Posterior vena cava (tissue), 2 donors: ENCODE measurements around the gene HOXB7. TPM values are rescaled to one million over a fixed set of nuclear protein-coding genes. Genes with fewer than 3 reads are reported as not detected.

ENCODE experiments used
- DNase-seq: peaks from one replicate; pipeline ENCODE4 v3.0.0-alpha.2; 2020; ENCODE audit warnings: low spot score
- intact Hi-C, 2 donors: fragments of 100-400 bp; cut with DNase I; formaldehyde crosslinking; loops; one replicate each; pipeline versions ENCODE4 v1.14.1 to v1.14.2; 2022 to 2023
- microRNA-seq, 2 donors: library from miRNA; unstranded; fragments of <30 nt; microRNA quantifications; one replicate each; pipeline ENCODE4 v1.2.0, GENCODE V29; 2020 to 2021; ENCODE audit warnings: borderline microRNAs expressed in 2 of 2
- total RNA-seq, 2 donors: library from RNA; stranded (reverse); fragmentation: NEBNext Ultra II Directional; extraction: Animal tissue kit (Norgen Biotek cat#: 25700); gene quantifications; one replicate each; pipeline ENCODE4 v1.2.1, GENCODE V29; 2021
- donor health status: DM: yes; HTN: yes; CAD: no.
- donor health status: DM: yes; HTN: yes; CAD: no.

HOXB7 gene
- total RNA-seq, 2 donors from 2014 or later = 8.0 to 11.1 TPM

DNA sequence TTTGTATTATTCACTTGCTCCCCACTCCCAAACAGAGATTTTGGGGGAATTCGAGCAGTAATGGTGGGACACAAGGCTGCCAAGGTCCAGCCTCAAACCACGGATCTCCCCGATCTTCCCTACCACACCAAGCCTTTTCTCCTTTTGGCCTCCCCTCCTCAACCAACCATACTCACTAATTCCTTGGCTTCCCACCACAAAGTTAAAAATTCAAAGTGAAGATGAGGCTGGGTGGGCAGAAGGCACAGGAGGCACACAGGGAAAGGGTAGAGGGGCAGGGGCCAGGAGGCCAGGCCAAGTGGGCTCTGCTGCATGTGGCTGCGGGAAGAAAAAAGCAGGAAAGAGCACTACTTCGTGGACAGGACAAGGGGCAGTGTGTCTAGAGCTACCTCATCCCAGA, 47.9 kb downstream of the HOXB7 start:
- intact Hi-C loops = no loop called here
- no peak for DNase-seq

DNA sequence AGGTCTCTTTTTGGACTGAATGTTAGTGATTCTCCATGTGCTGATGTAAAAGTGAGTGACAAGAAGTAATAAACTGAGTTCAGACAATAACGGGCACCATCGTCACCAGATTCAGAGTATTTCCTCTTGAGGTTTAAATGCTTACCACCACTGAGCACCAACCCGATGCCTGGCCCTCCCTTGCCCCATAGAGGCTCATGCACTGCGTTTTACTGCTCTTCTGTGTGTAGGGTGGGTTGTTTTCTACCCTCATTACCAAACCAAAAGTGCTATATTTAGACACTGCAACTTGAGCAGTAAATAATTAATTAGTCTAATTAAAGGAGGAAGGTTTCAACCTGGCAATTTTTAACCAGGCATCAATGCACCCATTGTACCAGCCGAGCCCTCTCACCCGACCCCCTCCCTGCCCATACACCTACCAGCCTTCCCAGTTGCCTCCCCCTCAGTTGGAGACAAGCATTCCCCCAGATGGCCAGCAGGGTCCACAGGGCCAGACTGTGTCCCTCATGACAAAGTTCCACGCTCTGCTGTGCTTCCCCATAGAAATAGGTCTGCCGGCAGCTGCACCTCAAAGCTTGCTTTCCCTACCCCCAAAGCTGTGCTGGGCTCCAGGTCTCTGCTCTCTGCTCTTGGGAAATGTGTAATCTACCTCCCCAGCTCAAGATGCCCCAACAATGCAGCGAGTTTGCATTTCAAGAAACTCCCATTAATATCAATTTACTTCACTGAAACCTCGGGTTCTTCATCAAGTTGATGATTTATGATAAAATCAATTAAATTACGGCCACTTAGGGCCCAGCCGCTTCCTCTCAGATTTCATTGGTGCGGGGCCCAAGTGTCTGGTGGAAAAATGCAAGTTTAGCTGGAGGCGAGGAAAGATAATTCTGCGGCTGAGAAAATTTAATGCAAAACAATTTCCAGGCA, 48.7 kb downstream of the HOXB7 start:
- no peak for DNase-seq
- intact Hi-C loops = no loop called here

DNA sequence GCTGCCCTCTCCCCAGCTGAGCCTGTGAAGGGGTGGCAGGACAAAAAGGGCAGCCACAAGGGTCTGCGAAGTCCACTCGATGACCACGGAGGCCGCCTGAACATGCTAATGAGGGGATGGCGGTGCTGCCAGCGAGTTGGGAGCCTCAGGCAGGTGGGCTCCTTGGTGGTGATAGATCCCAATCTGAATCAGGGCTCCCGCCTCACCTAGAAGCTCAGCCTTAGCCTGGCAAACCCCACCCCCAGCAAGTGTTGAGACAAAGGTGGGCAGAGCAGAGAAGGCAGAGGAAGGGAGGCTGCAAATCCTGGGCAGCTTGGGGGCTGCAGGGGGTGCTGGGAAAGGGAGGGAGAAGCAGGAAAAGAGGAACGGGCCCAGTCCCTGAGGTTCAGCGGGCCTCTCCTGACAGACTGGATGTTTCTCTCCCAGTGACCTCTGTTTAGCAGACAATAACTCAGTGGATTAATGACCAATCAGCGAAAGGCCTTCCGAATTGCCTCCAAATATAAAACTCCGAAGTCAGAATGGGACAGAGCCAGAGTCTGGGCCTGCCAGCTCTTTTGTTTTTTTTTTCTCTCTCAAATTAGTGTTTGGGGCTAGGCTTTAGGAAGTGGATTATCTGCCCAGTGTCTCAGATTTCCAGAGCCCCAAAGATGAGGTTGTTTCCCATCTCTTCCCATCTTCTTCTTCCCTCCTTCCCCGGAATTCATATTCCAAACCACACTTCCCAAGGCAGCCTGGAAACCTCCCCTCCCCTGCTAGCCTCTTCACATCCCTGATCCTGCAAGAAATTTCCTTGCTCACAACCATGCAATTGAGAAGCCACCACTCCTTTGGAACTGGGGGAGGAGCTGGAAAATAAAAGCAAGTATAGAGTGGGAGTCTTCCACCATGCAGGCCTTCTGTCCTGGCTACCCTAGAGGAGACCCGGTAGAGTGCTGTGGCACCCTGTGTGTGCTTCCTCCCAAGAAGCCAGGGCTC, 50.7 kb downstream of the HOXB7 start:
- intact Hi-C loops = no loop called here
- DNase-seq = no peak

DNA sequence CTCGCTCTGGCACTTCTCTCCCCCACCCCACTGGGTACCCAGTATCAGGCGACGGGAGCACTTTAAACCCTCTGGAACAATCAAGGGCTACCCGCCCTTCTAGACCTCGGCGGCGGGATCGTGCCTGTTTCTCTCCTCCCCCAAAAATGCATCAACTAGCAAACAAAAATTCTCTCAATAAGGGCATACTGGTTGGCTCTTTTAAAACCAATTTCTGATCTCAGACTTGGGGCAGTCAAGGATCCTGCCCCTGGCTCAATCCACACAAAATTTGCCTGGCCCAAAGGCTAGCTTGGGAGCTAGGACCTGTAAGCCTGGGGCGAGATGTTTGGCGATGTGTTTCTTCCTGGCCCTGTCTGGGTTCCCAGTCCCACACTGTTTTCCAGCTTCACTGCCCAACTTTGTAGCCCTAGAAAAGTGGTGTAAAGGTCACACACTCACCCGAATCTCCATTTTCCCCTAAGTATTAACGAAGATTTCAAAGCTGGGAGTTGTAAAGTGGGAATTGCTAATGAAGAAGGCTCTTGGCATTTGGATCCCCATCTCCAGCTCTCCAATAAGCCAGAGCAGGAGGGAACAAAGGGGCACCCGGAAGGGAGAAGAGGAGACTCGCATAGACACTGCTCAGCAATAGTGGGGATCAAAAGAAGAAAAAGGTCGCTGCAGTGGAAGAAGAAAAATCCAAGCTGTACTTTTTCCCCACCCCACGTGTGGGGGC, 51.5 kb downstream of the HOXB7 start:
- DNase-seq = no peak
- intact Hi-C loops = no loop called here

DNA sequence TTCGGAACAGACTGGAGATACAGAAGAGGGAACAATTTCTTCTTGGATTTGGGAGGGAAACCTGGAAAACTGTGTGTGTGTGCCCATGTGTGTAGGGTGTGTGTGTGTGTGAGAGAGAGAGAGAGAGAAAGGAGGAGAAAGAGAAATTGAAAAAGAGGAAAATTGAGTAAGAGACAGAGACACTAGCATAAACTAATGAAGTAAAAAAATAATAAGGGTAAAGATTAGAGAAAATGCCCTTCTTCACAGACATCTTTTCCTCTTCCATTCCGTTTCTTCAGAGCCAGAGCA, 52.0 kb downstream of the HOXB7 start:
- intact Hi-C loops = no loop called here
- DNase-seq = no peak

DNA sequence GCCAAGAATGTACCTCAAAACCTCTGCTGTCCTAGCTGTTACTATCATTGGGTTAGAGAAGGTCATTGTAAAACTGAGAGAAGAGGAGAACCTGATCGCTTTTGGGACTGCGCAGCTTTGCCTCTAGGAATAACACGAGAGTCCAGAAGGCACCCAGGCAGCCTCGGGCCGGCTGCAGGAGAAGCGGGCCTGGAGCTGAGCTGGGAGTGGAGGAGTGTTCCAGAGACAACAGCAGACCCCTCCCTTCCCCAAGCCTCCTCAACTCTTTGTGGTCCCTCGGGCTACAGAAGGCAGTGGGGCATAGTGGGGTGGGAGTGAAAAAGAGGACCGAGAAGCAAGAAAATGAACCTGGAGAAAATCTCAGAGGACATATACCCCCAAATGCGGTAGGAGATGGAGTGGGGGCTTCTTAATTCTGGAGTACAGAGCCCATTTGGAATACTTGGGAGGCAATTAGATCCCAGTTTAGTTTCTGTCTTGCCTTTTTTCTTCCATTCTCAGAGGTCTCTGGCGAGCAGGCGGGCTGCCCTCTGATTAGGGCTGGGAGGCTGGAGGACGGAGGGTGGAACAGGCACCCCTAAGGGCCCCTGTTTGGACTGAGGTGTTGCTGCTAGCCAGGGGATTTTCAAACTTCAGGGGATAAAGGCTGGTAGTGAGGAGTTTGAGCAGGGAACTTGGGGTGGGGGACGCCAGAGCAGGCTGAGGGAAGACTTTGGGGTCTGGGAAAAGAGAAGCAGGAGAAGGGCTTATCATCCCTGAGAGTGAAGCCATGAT, 52.6 kb downstream of the HOXB7 start:
- intact Hi-C loops = no loop called here
- no peak for DNase-seq

Small RNA genes within 50 kb of the gene (microRNA-seq; reads per million reads assigned to microRNA genes)
- gene MIR196A1 = 2.6 to 7.0 reads per million in 2 donors

Other genes with a start within 250 kb of the HOXB7 start
- 1 to 10 TPM; 1.1 to 1.5 TPM for gene SKAP1, start 180.8 kb downstream of the HOXB7 start, total RNA-seq
- gene HOXB1, start 80.0 kb downstream of the HOXB7 start, total RNA-seq = not detected
- 10 to 100 TPM; 18.9 to 22.3 TPM for gene HOXB2, start 65.9 kb downstream of the HOXB7 start, total RNA-seq
- 1 to 10 TPM; 5.0 to 6.9 TPM for gene HOXB4, start 32.7 kb downstream of the HOXB7 start, total RNA-seq
- 10 to 100 TPM; 16.0 to 23.6 TPM for gene HOXB3, start 20.8 kb downstream of the HOXB7 start, total RNA-seq
- gene HOXB5, start 17.2 kb downstream of the HOXB7 start, total RNA-seq = 1 to 10 TPM; 1.1 to 2.8 TPM
- gene HOXB6, start 6.0 kb downstream of the HOXB7 start, total RNA-seq = 1 to 10 TPM; 3.9 to 6.7 TPM
- gene HOXB8, start 4.3 kb upstream of the HOXB7 start, total RNA-seq = under 1 TPM; 0.19 to 0.93 TPM
- under 1 TPM in 1 of 2 donors, not detected in 1; 0.24 TPM for gene HOXB9, start 15.3 kb upstream of the HOXB7 start, total RNA-seq
- gene PRAC1, start 111.5 kb upstream of the HOXB7 start, total RNA-seq = not detected
- gene PRAC2, start 112.2 kb upstream of the HOXB7 start, total RNA-seq = not detected
- gene HOXB13, start 117.7 kb upstream of the HOXB7 start, total RNA-seq = not detected
- gene TTLL6, start 206.2 kb upstream of the HOXB7 start, total RNA-seq = under 1 TPM in 1 of 2 donors, not detected in 1; 0.46 TPM
- gene CALCOCO2, start 220.0 kb upstream of the HOXB7 start, total RNA-seq = 100 to 1,000 TPM; 146 to 181 TPM